HL-60 (cell line): ENCODE results near the gene TERT.

ENCODE experiments used
- GABPA ChIP-seq: IDR thresholded peaks from 2 replicates; pipeline ENCODE4 v1.6.1; 2012; ENCODE audit warnings: low read depth
- TF ChIP-seq, protein P1 (sequence below): IDR thresholded peaks from one replicate; pipeline ENCODE4 v1.5.1; 2011; ENCODE audit warnings: low read length, control low read depth, inconsistent platforms; ENCODE audit not compliant: insufficient read depth
- TF ChIP-seq, protein P2 (sequence below): IDR thresholded peaks from 2 replicates; pipeline ENCODE4 v1.6.1; 2012; ENCODE audit warnings: low read depth; ENCODE audit not compliant: insufficient replicate concordance

DNA sequence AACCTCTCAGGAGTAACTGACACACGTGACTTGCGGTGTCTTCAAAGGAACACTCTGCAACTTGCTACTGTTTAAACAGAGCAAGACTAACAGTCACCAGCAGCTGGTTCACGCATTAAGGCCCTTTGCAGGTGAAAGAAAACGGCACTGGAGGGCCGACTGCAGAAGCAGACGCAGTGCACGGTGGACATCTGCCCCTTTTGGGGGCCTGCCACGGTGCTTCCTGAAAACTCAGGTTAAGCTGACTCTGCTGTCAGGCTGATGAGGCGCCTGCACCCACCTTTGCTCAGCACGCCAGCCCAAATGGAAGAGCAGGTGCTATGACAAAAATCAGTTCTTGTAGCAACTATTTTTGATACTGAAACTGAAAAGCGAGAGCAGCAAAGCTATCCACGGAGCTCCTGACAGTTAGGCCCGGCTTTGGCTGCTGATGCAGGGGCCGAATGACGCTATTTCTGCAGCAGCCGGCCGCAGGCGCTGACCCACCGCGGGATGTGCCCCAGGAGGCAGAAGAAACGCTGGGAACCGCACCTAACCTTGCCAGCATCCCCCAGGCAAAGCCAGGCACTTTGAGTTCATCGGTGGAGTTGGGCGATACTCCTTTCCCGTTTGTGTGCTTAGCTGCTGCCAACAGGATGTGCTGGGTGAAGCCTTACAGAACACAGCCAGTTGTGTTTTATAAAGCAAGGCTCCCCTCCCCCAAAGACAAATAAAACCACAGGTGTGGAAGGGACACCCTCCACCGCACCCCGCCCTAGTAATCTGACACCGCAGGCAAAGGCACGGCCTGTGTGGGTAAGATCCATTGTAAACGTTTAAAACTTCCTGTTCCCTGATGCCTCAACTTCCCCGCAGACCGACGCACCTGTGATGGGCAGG lies 21.1 kb upstream of the TERT start:
- TF ChIP-seq, protein P1, sequence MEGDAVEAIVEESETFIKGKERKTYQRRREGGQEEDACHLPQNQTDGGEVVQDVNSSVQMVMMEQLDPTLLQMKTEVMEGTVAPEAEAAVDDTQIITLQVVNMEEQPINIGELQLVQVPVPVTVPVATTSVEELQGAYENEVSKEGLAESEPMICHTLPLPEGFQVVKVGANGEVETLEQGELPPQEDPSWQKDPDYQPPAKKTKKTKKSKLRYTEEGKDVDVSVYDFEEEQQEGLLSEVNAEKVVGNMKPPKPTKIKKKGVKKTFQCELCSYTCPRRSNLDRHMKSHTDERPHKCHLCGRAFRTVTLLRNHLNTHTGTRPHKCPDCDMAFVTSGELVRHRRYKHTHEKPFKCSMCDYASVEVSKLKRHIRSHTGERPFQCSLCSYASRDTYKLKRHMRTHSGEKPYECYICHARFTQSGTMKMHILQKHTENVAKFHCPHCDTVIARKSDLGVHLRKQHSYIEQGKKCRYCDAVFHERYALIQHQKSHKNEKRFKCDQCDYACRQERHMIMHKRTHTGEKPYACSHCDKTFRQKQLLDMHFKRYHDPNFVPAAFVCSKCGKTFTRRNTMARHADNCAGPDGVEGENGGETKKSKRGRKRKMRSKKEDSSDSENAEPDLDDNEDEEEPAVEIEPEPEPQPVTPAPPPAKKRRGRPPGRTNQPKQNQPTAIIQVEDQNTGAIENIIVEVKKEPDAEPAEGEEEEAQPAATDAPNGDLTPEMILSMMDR, result no peak
- TF ChIP-seq GABPA, result no peak
- TF ChIP-seq, protein P2, sequence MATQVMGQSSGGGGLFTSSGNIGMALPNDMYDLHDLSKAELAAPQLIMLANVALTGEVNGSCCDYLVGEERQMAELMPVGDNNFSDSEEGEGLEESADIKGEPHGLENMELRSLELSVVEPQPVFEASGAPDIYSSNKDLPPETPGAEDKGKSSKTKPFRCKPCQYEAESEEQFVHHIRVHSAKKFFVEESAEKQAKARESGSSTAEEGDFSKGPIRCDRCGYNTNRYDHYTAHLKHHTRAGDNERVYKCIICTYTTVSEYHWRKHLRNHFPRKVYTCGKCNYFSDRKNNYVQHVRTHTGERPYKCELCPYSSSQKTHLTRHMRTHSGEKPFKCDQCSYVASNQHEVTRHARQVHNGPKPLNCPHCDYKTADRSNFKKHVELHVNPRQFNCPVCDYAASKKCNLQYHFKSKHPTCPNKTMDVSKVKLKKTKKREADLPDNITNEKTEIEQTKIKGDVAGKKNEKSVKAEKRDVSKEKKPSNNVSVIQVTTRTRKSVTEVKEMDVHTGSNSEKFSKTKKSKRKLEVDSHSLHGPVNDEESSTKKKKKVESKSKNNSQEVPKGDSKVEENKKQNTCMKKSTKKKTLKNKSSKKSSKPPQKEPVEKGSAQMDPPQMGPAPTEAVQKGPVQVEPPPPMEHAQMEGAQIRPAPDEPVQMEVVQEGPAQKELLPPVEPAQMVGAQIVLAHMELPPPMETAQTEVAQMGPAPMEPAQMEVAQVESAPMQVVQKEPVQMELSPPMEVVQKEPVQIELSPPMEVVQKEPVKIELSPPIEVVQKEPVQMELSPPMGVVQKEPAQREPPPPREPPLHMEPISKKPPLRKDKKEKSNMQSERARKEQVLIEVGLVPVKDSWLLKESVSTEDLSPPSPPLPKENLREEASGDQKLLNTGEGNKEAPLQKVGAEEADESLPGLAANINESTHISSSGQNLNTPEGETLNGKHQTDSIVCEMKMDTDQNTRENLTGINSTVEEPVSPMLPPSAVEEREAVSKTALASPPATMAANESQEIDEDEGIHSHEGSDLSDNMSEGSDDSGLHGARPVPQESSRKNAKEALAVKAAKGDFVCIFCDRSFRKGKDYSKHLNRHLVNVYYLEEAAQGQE, result no peak
